ENCODE results near the gene USP48. TPM values are rescaled to one million over a fixed set of nuclear protein-coding genes. Genes with fewer than 3 reads are reported as not detected.
A peak's percentile ranks its signal among the peaks of the same experiment; 100 is the strongest.
"Not testable (repeated sequence)": the region's sequence is repeated elsewhere in the genome, so short reads cannot be mapped to it uniquely, and the experiment has no call there.

The USP48 gene
- total RNA-seq, 1 experiment from 2014 or later = 84.8 TPM

DNA sequence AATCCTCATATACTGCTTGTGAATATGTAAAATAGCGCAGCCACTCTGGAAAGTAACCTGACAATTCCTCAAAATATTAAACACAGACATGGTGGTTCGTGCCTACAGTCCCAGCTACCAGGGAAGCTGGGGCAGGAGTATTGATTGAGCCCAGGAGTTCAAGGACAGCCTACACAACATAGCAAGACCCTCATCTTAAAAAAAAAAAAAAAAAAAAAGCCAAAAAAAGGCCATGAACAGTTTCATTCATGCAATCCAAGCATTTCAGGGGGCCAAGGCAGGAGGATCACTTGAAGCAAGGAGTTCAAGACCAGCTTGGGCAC lies 4.6 kb downstream of the USP48 start:
- H3K27ac Mint-ChIP-seq = no peak overlapping the region
- no peaks in the 10 kb centered on the region for H4K20me1 ChIP-seq (ENCODE audit: control insufficient read depth, insufficient read depth, insufficient read length)

DNA sequence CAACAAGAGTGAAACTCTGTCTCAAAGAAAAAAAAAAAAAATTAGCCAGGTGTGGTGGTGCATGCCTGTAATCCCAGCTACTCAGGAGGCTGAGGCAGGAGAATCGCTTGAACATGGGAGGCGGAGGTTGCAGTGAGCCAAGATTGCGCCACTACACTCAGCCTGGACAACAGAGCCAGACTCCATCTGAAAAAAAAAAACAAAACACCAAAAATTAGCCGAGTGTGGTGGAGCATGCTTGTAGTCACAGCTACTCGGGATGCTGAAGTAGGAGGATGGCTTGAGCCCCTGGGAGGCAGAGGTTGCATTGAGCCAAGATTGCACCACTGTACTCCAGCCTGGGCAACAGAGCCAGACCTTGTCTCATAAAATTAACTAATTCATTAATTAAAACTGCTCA lies 6.0 kb downstream of the USP48 start:
- peak overlapping the region in 1 of 3 experiments; percentile 40; a peak in 1 of 7 replicates for H3K27ac Mint-ChIP-seq
- H2BK12ac ChIP-seq (ENCODE audit: insufficient read length, low read depth, low read length); H3K79me1 ChIP-seq (ENCODE audit: insufficient read depth, low read depth, low read length, poor library complexity, severe bottlenecking); H3T11ph ChIP-seq (ENCODE audit: low read length); H3K18ac ChIP-seq (ENCODE audit: insufficient read length, low read depth, low read length); H2AK5ac ChIP-seq (ENCODE audit: insufficient read length, low read length); H3K9ac ChIP-seq (ENCODE audit: extremely low read depth, insufficient read length, low read length); H3K9me3 ChIP-seq (ENCODE audit: control insufficient read depth, low read depth, low read length); H2BK120ac ChIP-seq (ENCODE audit: low read depth, low read length, poor library complexity, severe bottlenecking); H4K8ac ChIP-seq (replicated peaks; ENCODE audit: insufficient read length, low read depth, low read length); H3K27ac ChIP-seq (ENCODE audit: insufficient read length, low read depth, low read length); H3K4ac ChIP-seq (ENCODE audit: low read depth, low read length); H3K14ac ChIP-seq (ENCODE audit: insufficient read depth, low read length); H3K4me2 ChIP-seq (ENCODE audit: insufficient read depth, insufficient read length, low read length); H4K20me1 ChIP-seq (ENCODE audit: control insufficient read depth, insufficient read depth, insufficient read length); H2BK15ac ChIP-seq (ENCODE audit: low read depth, low read length); H3K4me1 Mint-ChIP-seq; H3K56ac ChIP-seq (ENCODE audit: insufficient read length, low read depth, low read length); H3K27me3 ChIP-seq (ENCODE audit: insufficient read depth, low read length); DNase-seq; H3K23ac ChIP-seq (ENCODE audit: insufficient read length, low read depth, low read length); H2AFZ ChIP-seq (ENCODE audit: low read length); H3K27me3 Mint-ChIP-seq (ENCODE audit: low read depth); H3K4me3 Mint-ChIP-seq; H4K5ac ChIP-seq (ENCODE audit: insufficient read length, low read depth, low read length); H3K23me2 ChIP-seq (ENCODE audit: insufficient read length, low read depth, low read length, poor library complexity, severe bottlenecking); H2BK5ac ChIP-seq (ENCODE audit: insufficient read length, low read length); H3K4me1 ChIP-seq (ENCODE audit: insufficient read depth, low read length); H2BK20ac ChIP-seq (ENCODE audit: low read depth, low read length, poor library complexity, severe bottlenecking); H4K91ac ChIP-seq (ENCODE audit: insufficient read length, low read depth, low read length): not testable (repeated sequence)
- peaks cover 6 to 14% (median 7%) of the 10 kb centered on the region in 3 experiments; a peak in 6 of 7 replicates for H3K36me3 Mint-ChIP-seq (ENCODE audit: insufficient read depth in 1 of 3, low read depth in 3 of 3)
- H3K9me3 Mint-ChIP-seq = peaks cover 5 to 11% of the 10 kb centered on the region in 2 experiments; a peak in 3 of 5 replicates
- peaks cover 62% of the 10 kb centered on the region for H3K79me2 ChIP-seq (ENCODE audit: insufficient read depth, low read length)
- no CpG with 5 or more reads among the region's 5 CpGs for WGBS (ENCODE audit: extremely low coverage, insufficient read length, low lambda C conversion rate)

More for the DNA sequence above, 4.6 kb downstream of the USP48 start:
- Histone ChIP-seq H3K9ac (ENCODE audit: extremely low read depth, insufficient read length, low read length) (no peak overlapping the region), H3K4me2 (ENCODE audit: insufficient read depth, insufficient read length, low read length) (no peak overlapping the region), H3K27me3 (ENCODE audit: insufficient read depth, low read length) (no peaks in the 10 kb centered on the region), H3K4me1 (ENCODE audit: insufficient read depth, low read length) (no peaks in the 10 kb centered on the region), H3K79me1 (ENCODE audit: insufficient read depth, low read depth, low read length, poor library complexity, severe bottlenecking) (peaks cover 7% of the 10 kb centered on the region), H3K9me3 (ENCODE audit: control insufficient read depth, low read depth, low read length) (no peaks in the 10 kb centered on the region), H2BK120ac (ENCODE audit: low read depth, low read length, poor library complexity, severe bottlenecking) (no peak overlapping the region), H2AFZ (ENCODE audit: low read length) (no peak overlapping the region), H3K27ac (ENCODE audit: insufficient read length, low read depth, low read length) (no peak overlapping the region), H3T11ph (ENCODE audit: low read length) (no peak overlapping the region), H3K23ac (ENCODE audit: insufficient read length, low read depth, low read length) (no peak overlapping the region), H3K56ac (ENCODE audit: insufficient read length, low read depth, low read length) (no peak overlapping the region), H3K79me2 (ENCODE audit: insufficient read depth, low read length) (peaks cover 66% of the 10 kb centered on the region), H2BK15ac (ENCODE audit: low read depth, low read length) (no peak overlapping the region), H2AK5ac (ENCODE audit: insufficient read length, low read length) (no peak overlapping the region), H3K23me2 (ENCODE audit: insufficient read length, low read depth, low read length, poor library complexity, severe bottlenecking) (peaks cover 5% of the 10 kb centered on the region), H4K91ac (ENCODE audit: insufficient read length, low read depth, low read length) (no peak overlapping the region), H4K8ac (replicated peaks; ENCODE audit: insufficient read length, low read depth, low read length) (no peak overlapping the region), H2BK20ac (ENCODE audit: low read depth, low read length, poor library complexity, severe bottlenecking) (no peak overlapping the region), H2BK5ac (ENCODE audit: insufficient read length, low read length) (no peak overlapping the region), H3K18ac (ENCODE audit: insufficient read length, low read depth, low read length) (no peak overlapping the region), H2BK12ac (ENCODE audit: insufficient read length, low read depth, low read length) (no peak overlapping the region), H4K5ac (ENCODE audit: insufficient read length, low read depth, low read length) (no peak overlapping the region), H3K14ac (ENCODE audit: insufficient read depth, low read length) (no peak overlapping the region), H3K4ac (ENCODE audit: low read depth, low read length) (no peak overlapping the region)
- H3K27me3 Mint-ChIP-seq (ENCODE audit: low read depth) = no peaks in the 10 kb centered on the region; the same call in 1 of the 2 replicates
- peaks cover 7% of the 10 kb centered on the region in 2 experiments; a peak in 3 of 4 replicates for H3K4me1 Mint-ChIP-seq
- DNase-seq = no peak
- no CpG with 5 or more reads among the region's 2 CpGs for WGBS (ENCODE audit: extremely low coverage, insufficient read length, low lambda C conversion rate)
- peaks cover 5 to 11% of the 10 kb centered on the region in 2 experiments; a peak in 3 of 5 replicates for H3K9me3 Mint-ChIP-seq
- TF ChIP-seq, protein P1, sequence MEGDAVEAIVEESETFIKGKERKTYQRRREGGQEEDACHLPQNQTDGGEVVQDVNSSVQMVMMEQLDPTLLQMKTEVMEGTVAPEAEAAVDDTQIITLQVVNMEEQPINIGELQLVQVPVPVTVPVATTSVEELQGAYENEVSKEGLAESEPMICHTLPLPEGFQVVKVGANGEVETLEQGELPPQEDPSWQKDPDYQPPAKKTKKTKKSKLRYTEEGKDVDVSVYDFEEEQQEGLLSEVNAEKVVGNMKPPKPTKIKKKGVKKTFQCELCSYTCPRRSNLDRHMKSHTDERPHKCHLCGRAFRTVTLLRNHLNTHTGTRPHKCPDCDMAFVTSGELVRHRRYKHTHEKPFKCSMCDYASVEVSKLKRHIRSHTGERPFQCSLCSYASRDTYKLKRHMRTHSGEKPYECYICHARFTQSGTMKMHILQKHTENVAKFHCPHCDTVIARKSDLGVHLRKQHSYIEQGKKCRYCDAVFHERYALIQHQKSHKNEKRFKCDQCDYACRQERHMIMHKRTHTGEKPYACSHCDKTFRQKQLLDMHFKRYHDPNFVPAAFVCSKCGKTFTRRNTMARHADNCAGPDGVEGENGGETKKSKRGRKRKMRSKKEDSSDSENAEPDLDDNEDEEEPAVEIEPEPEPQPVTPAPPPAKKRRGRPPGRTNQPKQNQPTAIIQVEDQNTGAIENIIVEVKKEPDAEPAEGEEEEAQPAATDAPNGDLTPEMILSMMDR (conservative IDR thresholded peaks at IDR 0.05) = no peak
- H3K36me3 Mint-ChIP-seq (ENCODE audit: insufficient read depth in 1 of 3, low read depth in 3 of 3) = peaks cover 2 to 14% (median 7%) of the 10 kb centered on the region in 3 experiments; a peak in 6 of 7 replicates
- H3K4me3 Mint-ChIP-seq = no peak overlapping the region
